KOPT-K1 (cell line): ENCODE results near the gene SRCIN1.

Experiments
- H3K27ac ChIP-seq: fragments of 200-600 bp; sonication (generic); 2 replicates; pipeline ENCODE4 v1.5.1; 2016; ENCODE audit warnings: antibody characterized with exemption, mild to moderate bottlenecking, low read depth, low read length; ENCODE audit not compliant: poor library complexity, severe bottlenecking
- H3K36me3 ChIP-seq: fragments of 200-600 bp; sonication (generic); 2 replicates; pipeline ENCODE4 v1.5.1; 2017; ENCODE audit warnings: antibody characterized with exemption, mild to moderate bottlenecking, low read length, moderate library complexity; ENCODE audit not compliant: insufficient read depth
- H3K9me3 ChIP-seq: fragments of 200-600 bp; sonication (generic); 2 replicates; pipeline ENCODE4 v1.5.1; 2017; ENCODE audit warnings: antibody characterized with exemption, low read length, mild to moderate bottlenecking; ENCODE audit not compliant: insufficient read depth, poor library complexity, severe bottlenecking

Gene SRCIN1

DNA sequence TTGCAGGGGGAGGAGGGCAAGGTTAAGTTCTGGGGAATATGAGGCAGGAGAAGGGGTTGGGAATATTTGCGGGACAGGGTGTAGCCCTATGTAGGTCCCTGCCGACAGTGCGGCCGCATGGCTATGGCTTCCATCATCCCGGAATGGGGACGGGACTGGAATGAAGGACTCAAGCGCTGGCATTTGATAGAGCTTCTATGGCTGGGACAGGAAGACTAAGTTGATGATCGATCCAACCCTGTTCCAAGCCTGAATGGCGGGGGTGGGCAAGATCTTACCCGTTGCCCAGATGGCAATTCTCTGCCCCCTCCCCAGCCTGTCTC lies 47.1 kb downstream of the SRCIN1 start:
- Histone ChIP-seq H3K9me3 (no peaks in the 10 kb centered on the region), H3K27ac (no peak overlapping the region), H3K36me3 (no peaks in the 10 kb centered on the region)

DNA sequence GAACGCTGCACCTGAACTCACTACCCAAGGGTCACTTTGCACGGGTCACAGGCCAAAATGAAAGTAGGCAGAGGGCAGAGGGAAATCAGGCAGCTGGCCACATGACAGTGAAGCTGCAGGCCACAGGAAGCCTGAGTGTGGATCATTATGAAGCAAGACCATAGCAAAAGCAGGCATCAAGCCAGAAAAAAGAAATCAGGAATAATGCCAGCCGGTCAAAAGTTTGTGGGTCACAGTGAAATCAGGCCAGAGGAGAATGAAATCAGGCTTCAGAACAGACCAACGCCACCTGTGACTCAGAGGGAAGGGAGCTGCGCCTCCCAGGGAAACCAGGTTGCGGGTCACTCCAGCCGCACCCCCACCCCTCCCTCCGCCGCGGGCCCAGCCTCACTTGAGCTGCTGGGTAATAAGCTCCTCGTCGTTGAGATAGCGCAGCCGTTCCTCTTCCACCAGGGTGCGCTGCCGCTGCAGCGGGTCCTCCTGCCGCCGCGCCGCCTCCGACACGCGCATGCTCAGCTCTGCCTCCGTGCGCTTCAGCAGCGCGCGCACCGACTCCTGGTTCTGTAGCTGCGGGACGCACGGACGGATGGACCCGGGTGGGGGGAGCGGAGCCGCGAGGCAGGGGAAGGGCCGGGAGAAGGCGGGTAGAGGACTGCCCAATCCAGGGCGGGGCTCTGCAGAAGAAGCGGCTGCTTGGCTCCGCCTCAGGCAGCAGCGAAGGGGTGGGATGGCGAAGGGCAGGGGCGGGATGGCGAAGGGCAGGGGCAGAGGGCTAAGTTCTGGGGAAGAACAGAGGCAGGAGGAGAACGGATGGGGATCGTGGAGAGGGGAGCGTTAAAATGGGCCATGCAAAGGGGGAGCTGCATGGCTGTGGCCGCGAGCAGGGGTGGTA lies 47.7 kb downstream of the SRCIN1 start:
- Histone ChIP-seq H3K36me3 (no peaks in the 10 kb centered on the region), H3K27ac (no peak overlapping the region), H3K9me3 (no peaks in the 10 kb centered on the region)

DNA sequence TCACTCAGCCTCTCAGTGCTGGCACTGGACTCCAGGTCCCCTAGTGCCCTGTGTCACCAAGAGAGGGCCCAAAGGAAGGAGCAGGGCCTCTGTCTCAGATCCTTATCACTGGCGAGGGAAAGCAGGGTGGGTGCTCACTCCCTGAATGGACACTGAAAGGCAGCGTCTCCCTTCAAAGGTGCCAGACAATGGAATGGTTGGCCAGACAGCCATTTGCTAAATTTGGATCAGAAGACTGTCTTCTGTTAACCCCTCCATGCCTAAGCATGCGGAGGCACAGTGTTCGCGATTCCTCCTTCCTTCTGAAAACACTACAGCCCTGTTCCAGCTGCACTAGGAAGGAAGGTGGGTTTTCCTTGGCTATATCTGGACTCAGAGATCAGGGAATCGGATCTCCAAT lies 48.4 kb downstream of the SRCIN1 start:
- no peaks in the 10 kb centered on the region for H3K9me3 ChIP-seq
- no peak overlapping the region for H3K27ac ChIP-seq

DNA sequence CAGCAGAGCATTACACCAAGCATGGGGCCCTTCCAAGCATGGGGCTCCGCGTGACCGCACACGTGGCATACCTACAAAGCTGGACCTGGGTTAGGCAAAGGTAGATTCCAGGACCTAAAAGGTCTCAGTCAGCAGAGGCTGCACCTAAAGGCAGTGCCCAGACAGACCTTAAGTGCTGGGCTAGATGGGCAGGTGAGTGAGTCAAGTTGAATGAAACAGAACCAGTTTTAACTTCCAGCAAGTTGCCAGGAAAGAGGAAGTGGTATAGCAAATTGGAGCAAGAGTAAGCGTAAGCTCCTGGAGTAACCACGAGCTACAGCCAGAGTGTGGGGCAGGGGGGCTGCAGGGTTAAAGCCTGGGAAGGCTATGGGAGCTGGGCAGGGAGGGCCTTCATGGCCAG lies 49.5 kb downstream of the SRCIN1 start:
- no peaks in the 10 kb centered on the region for H3K9me3 ChIP-seq
- H3K27ac ChIP-seq, result no peak overlapping the region
- no peaks in the 10 kb centered on the region for H3K36me3 ChIP-seq

More for the DNA sequence above, 48.4 kb downstream of the SRCIN1 start:
- H3K36me3 ChIP-seq, result no peaks in the 10 kb centered on the region

DNA sequence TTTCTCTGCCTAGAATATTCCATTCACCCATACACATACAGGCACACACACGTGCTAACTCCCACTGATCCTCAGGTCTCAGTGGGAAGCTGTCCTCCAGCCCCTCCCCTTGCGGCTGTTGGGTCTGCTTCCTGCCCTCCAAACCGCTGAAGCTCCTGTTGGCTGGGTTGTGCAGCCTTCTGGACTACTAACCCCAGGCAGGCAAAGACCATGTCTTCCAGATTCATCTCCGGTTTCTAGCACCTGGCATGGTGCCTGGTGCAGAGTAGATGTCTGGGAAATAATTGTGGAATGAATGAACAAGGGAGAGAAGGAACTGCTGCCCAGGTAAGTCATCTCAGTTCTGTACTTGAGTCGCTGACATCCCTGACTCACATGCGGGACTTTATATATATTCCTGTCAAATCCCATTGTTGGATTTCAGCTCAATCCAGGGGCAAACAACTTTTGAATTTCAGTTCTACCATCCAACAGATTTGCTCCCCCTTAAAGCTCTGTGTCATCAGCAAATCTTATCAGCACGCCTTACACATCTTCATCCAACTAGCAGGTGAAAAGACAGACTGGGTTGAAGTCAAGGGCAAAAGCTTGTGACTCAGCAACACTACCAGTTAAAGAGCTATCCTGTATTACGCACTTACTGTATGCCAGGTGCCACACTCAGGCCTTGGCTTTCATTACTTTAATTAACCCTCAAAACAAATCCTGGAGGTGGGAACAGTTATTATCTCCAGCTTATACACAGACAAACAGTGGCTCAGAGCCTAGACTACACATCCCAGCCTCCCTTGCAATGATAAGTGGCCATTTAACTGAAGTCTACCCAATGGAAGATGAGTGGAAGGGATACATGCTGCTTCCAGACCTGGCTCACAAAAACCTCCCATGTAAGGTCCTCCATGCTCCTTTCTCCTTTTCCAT lies 51.1 kb downstream of the SRCIN1 start:
- H3K27ac ChIP-seq, result no peak overlapping the region
- no peaks in the 10 kb centered on the region for H3K36me3 ChIP-seq
- no peaks in the 10 kb centered on the region for H3K9me3 ChIP-seq

DNA sequence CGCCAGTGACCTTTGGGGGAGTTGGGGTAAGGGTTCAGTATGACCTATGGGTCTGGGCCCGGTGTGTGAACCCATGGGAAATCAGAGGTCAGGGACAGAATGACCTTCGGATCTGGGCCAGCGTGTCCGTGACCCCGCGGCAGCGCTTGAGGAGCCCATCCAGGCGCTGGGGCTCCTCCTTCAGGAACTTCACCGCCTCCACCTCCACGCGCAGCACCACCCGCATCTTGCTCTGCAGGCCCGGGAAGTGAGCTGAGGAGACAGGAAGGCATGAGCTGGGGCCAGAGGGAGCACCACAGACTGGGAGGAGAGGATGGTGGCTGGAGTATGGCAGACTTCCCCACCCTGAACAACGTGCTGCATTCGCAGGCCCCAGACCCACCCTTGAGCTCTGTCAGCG lies 53.4 kb downstream of the SRCIN1 start:
- Histone ChIP-seq H3K36me3 (no peaks in the 10 kb centered on the region), H3K27ac (no peak overlapping the region)

DNA sequence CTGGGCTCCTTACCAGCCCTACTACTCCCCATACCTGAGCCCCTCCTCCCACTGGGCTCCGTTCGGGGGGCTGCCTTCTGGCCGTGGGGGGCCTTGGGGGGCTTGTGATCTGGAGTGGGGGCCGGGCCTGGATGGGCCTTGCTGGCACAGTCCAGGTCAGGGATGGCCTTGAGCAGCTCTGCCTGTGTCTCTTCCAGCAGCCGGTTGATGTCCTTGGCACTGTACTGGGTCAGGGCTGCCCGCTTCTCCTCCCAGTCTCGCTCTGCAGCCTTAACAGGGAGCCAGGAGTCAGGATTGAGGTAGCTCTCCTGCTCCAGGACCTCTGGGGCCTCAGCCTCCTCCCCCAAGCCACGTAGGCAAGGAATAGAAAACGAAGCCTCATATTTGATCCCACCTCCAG lies 54.6 kb downstream of the SRCIN1 start:
- Histone ChIP-seq H3K36me3 (no peaks in the 10 kb centered on the region), H3K27ac (no peak overlapping the region), H3K9me3 (no peaks in the 10 kb centered on the region)

More for the DNA sequence above, 53.4 kb downstream of the SRCIN1 start:
- no peaks in the 10 kb centered on the region for H3K9me3 ChIP-seq

DNA sequence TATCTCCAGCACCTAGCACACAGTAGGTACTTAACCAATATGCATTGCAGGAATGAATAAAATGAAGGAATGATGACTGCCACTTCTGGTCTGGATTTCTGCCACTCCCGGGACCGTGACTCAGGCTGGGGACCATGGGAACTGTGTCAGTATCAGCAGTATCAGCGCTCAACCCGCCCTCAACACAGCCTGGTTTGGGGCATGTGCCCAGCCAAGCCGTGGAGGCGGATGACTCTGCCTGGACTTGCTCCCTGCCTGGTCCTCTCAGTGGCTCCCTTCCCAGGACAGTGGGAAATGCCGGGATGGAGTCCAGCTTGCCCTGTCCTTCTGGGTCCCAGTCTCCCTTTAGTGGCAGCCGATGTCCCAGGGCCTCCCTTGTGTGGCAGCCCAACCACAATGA lies 55.1 kb downstream of the SRCIN1 start:
- no peaks in the 10 kb centered on the region for H3K36me3 ChIP-seq
- no peak overlapping the region for H3K27ac ChIP-seq
- H3K9me3 ChIP-seq, result no peaks in the 10 kb centered on the region

DNA sequence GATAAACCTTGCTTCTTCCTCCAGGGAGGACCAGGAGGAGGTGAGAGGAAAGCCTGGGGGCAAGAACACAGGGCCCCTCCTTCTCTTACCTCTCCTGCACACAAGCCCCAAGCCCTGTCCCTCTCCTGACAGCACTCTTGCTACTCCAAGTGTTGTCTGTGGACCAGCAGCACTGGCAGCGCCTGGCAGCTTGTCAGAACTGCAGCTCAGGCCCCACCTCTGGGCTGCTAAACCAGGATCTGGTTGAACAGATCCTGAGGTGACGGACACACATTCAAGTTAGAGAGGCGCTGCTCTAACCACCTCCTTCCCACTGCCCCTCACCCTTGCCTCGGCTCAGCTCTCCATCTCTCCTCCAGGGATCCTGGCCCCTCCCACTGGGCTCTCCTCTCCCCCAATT lies 56.5 kb downstream of the SRCIN1 start:
- no peaks in the 10 kb centered on the region for H3K9me3 ChIP-seq

DNA sequence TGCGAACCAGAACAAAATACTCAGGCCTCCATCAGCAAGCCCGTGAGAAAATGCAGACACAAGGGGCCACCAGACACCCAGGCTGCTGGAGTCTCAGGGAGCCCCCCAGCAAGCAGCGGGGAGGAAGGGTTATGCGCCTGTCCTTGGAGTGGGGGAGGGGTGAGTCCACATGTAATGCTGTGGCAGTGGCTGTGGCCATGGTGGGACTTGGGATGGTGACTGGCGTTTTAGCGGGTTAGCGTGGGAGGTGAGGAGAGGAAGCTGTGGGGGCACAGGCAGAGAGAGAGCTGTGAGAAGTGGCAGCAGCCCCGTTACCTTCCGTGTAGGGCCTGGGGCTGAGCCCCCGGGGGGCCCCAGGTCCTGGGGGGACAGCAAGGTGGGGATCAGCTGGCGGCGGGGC lies 58.3 kb downstream of the SRCIN1 start:
- H3K27ac ChIP-seq, result no peak overlapping the region
- H3K36me3 ChIP-seq, result no peaks in the 10 kb centered on the region

More for the DNA sequence above, 56.5 kb downstream of the SRCIN1 start:
- Histone ChIP-seq H3K36me3 (no peaks in the 10 kb centered on the region), H3K27ac (no peak overlapping the region)

DNA sequence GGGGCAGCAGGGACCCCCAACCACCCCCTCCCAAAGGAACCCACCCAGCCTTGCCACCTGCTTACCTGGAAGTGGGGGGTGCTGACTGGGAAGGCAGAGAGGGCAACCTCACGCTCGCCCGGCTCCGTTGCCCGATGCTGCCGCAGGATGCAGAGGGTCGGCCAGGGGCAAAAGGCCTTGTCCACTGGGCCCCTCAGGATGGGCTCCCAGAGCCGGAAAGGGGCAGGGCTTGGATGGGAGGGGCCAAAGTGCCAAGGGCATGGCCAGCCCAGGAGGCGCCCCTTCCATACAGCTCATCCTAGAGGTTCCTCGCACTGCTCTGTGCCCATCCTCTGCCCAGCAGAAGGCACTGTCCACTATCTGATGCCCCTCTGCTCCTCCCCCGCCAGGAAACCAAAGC lies 59.4 kb downstream of the SRCIN1 start:
- H3K9me3 ChIP-seq, result no peaks in the 10 kb centered on the region
- H3K36me3 ChIP-seq, result no peaks in the 10 kb centered on the region
- no peak overlapping the region for H3K27ac ChIP-seq

More for the DNA sequence above, 58.3 kb downstream of the SRCIN1 start:
- H3K9me3 ChIP-seq, result no peaks in the 10 kb centered on the region

DNA sequence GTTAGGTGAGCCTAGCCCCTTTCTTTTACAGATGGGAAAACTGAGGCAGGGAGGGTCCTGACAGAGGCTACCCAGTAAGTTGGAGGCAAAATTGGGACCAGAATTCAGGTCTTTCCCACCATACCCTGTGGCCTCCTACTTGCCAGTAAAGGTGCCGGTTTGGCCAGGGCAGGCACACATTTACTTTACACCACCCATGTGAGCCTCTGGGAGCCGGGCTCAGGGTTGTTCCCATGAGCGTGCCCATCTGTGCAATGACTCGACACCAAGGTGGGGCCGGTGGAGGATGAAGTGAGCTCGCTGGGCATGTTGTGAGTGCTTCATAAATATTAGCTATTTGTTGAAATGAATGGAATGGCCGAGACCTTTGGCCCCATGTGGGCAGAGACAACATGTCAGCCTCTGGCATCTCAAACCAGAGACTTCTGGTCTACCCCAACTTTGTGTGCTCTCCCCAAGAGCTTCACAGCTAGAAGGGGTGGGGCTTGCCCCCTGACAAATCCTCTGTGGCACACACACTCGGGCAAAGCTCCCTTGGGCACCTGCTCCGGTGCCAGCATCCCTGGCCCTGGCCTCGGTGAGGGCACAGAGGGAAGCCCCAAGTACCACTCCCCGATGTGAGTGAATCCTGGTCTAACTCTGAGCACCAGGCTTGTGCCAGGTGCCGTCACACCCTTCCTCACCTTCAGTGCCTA lies 60.1 kb downstream of the SRCIN1 start:
- H3K27ac ChIP-seq, result no peak overlapping the region
- no peaks in the 10 kb centered on the region for H3K36me3 ChIP-seq
- H3K9me3 ChIP-seq, result no peaks in the 10 kb centered on the region

DNA sequence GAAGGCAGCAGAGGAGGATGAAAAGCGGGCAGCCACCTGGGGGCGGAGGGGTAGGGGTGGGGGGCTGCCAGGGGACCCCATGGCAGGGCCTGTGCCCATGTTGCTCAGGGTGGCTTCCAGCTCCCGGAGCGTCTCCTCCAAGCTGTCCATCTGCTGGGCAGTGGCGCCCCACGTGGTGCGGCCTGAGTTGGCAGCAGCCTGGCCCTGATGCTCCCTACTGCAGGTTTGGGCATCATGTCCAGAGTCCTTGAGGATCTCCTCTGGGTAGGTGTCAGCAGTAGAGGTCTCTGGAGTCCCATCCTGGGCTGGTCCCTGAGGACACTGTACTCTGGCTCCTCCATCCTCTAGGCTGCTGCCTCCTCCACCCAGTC lies 60.9 kb downstream of the SRCIN1 start:
- Histone ChIP-seq H3K27ac (no peak overlapping the region), H3K36me3 (no peaks in the 10 kb centered on the region), H3K9me3 (no peaks in the 10 kb centered on the region)

DNA sequence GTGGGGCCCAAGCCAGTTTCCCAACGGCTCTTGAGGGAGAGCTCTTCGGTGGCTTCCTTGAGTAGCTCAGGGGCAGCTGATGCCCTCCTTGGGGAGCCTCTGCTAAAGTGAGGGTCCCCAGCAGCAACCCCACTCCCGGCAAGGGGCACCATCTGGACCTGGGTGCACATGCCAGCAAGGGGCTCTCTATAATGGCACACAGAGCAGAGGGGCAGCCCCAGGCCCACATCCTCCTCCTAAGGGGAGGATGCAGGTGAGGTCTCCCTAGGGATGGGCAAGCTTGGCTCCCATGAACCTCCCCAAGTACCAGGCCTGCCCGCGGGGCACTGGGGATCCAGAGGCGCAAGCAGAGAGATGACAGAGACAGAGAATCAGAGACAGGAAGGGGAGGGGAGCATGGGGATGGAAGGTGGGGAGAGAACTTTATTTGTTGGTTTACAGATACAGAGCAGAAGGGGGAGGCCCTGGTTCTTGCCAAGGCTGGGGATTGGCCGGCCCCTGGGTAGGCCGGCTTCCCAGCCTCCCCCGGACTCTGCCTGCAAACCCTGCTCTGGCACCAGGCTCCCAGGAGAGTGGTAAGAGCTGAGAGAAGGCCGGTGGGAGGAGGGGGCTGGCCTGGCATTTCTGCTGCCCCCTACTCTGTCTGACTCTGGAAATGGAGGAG lies 61.4 kb downstream of the SRCIN1 start:
- H3K27ac ChIP-seq, result no peak overlapping the region
- no peaks in the 10 kb centered on the region for H3K36me3 ChIP-seq
- H3K9me3 ChIP-seq, result no peaks in the 10 kb centered on the region
